GM18507 (cell line): ENCODE measurements around the gene APOL4.
"Not testable (repeated sequence)": the region's sequence is repeated elsewhere in the genome, so short reads cannot be mapped to it uniquely, and the experiment has no call there.

Source experiments
- DNase-seq: peaks from one replicate; pipeline ENCODE4 v3.0.0; 2011; ENCODE audit warnings: low read depth; ENCODE audit not compliant: insufficient read length; ENCODE audit errors: extremely low spot score
- FAIRE-seq: peaks from 2 replicates; lab custom pipeline; 2011; peaks lifted over from hg19 to GRCh38; lab: Jason Lieb, UNC

The APOL4 gene

DNA sequence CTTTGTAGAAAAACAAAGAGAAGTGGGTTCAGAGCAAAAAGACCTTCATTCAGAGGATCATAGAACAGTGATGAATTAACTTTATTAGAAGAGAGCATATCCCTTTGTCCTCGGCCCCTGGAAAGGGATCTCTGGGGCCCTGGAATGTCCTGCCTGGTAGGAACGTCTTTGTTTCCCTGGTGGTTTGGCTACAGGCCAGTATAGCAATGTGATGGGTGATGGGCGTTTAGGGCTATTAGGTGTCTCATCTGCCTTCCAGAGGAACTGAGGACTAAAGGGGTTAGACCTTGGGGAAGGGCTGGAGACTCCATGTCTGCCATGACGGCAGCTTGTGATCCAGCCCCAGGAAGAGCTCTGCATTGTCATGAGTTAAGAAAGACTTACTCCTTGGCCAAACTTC, 9.1 kb downstream of the APOL4 start:
- FAIRE-seq (no peak), DNase-seq (no peak)

DNA sequence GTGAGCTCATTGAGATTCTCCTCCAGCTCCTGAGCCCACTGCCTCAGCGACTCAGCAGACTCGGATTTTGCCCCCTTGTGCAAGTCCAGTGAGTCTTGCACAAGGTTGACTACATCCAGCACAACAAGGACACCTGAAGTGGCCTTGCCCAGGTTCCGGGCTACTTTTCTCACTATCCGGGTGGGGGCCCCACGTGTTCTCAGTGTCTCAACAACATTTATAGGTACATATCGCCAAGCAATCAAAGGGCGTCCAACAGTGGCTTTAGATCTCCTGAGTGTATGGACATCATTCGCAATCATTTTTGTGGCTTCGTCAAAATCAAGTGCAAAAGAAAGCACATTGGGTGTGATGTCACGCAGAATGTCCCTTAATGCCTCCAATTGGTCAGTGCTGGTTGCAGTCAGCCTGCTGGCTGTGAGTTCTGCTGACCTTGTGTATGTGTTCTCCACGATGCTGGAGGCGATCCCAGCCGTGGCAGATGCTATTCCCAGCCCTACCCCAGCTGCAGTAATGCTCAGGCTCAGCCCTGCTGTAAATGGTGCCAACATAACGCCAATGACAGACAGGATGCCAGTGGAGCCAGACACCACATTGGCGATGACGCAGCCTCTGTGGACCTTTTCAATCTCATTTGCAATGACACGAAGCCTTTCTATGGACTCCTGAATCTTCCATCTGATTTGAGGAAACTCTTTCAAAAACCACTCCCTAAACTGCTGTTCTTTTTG, 10.3 kb downstream of the APOL4 start:
- FAIRE-seq (no peak), DNase-seq (no peak)

DNA sequence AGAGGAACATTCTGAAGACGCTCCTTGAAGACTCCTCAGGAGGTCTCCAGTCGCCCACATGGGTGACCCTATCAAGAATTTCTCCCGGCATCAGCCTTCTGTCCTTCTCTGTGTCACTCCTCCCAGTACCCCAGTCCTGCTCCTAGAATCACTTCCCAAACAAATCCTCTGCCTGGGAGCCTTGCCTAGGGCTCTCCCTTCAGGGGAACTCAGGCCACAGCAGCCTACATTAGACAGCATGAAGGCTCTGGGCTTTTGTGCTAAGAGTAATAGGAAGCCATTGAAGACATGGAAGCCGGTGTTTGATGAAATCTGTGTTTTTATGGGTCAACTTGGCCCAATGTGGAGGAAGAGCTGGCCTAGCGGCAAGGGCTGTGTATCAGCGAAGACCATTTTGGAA, 13.7 kb downstream of the APOL4 start:
- not testable (repeated sequence) for DNase-seq, FAIRE-seq

DNA sequence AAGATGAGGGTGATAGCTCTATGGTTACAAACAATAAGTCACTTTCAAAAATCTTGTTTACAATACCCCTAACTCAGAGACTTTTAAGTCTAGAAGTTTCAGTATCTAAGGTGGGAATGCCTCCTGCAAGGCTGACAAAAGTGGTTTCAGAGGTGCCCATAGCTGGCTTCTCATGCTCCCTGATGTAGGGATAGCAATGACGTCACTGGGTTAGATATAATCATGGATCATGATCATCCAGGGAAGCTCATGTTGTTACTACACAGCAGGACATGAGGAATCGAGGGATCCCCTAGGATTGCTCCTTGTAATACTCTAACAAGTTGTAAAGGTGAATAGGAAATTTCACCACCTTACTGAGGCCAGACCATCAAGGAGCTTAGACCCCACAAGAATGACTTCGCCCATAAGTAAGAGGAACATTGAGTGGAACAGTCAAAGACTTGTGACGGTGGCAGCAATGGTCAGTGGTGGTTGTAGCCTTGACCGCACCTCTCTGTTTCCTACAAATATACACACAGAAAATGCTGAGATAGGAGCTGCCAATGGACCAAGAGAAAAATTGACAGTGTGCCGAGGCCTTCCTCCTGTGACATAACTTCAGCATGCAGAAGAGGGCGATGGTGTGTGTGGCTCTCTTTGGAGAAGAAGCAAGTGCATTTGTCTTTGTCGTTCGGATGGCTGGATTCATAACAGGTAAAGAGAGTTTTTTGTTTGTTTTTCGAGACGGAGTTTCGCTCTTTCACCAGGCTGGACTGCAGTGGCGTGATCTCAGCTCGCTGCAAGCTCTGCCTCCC, 15.6 kb downstream of the APOL4 start:
- DNase-seq (no peak), FAIRE-seq (no peak)

DNA sequence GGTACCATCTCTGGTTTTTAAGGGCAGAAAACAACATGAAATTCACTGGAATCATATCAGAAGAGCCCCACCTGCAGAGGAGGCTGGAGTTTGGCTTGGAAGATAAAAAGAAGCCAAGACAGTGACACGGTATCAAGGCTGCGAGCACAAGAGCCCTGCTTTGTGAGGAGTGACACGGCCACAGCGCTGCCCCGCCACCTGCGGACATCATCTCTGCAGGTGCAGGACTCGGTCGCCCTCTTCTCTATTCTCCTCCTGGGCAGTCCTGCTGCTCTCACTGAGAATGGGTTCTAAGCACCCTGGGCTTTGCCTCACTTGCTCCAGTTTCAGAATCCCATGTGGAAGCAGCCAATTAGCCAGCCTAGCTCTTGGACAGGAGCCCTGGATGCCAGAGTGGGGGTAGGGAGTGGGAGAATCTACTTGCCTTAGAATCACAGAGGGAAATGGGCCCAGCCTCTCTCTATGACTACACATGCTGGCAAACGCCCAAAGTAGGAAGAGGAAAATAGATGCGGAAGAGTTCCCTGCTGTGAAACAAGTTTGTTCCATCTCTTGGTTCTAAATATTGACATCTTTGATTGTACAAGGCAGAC, 17.1 kb downstream of the APOL4 start:
- FAIRE-seq (no peak), DNase-seq (no peak)

DNA sequence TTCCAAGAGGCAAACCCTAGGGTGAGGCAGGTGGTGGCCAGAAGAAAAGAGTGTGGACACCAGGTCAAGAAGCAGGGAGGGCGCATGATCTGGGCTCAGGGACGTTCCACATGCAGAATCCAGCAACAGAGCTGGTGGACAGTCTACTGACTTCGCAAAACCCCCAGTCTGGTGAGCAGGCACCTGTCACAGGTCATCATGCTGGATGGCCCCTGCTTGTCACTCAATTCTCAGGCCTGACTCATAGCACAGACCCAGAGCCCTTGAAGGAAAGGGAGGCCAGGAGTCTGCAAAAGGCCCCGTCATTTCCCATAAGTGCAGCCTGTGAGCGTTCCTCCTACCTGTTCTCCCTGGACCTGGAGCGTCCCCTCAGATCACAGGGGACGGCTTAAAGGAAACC, 18.2 kb downstream of the APOL4 start:
- FAIRE-seq (no peak), DNase-seq (no peak)

DNA sequence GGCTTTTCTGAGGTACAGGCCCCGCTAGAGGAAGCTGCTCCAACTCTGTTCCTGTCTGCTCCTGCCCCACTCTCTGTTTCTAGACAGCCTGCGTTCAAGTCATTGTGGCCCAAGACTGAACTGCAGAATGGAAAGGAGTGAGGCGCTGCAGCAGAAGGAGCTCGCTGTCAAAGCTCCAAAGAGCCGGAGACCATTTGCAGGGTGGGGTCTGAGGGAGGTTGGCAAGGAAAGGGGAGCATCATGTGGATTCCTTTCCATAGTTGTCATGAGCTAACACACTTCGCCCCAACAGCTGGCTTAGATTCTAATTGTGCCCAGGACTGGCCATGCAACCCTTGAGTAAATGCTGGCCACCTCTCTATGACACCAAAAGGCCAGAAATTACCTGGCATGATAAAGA, 18.8 kb downstream of the APOL4 start:
- no peak for FAIRE-seq
- DNase-seq: no peak

DNA sequence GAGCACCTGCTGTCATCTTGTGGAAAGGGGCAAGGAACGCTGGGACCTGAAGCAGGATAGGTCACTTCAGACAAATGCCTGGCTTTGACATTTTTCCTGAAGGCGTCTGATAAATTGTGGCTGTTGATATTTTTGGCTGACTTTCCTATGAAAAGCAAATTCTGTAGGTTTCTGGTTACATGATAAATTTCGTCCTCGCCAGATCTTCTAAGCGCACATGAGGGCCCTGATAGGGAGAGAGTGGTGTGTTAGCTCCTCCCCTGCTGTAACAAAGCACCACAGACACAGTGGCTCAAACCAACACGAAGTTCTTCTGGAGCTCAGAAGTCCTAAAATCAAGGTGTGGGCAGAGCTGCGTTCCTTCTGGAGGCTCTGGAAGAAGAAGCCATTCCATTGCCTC, 19.6 kb downstream of the APOL4 start:
- FAIRE-seq: no peak
- no peak for DNase-seq

DNA sequence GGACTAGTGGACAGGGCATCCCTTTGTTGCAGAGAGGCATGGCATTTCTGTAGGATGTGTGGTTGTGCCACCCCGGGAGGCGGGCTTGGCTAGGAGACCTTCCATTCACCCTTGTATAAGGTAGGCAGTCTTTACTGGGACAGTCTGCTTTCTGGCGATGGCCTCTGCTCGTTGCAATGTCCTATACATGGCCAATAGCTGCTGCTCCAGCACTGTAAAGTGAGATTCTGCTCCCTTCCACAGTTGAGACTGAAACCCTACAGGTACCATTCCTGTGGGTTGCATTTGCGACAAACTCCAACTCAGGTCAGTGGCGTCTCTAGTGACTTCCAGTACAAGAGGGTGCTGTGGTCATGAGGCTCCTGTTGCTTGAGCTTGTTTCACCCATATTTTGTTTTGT, 20.7 kb downstream of the APOL4 start:
- FAIRE-seq (no peak), DNase-seq (no peak)

DNA sequence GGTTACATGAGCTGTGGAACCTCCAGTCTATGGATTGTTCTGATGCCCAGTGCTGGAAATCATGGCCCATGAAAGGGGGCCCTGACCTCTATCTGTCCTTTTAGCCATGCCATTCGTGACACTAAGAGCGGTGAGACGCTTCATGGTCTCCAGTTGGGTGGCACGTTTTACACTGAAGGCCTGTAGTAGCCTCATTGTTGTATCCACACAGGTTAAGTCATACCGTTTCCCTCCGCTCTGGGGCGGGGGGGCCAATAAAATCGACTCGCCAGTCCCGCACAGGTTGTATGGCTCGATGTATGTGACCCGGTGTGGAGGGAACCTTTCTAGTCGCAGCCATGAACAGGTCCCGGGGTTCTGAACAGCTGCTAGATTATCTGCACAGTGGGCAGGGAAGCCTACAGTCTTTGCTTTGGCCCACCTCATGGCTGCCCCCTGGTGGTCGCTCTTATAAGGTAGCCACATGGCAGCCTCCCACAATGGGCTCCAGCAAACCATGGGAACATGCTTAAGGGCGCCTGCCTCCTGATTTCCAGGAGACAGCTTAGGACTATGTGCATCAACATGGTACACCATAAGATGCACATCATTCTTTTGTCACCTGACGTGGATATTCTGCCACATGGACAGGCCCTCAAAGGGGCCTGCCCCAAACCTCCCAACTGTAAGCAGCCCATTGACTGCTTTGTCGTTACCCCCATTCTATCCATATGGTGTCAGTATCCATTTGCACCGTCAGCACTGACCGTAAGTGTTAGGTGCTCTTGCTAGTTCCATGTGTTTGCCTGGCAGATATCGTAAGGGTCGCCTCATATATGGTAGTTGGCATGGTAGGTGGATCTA, 21.4 kb downstream of the APOL4 start:
- peak; percentile 76 for DNase-seq
- FAIRE-seq: peak; percentile 85

DNA sequence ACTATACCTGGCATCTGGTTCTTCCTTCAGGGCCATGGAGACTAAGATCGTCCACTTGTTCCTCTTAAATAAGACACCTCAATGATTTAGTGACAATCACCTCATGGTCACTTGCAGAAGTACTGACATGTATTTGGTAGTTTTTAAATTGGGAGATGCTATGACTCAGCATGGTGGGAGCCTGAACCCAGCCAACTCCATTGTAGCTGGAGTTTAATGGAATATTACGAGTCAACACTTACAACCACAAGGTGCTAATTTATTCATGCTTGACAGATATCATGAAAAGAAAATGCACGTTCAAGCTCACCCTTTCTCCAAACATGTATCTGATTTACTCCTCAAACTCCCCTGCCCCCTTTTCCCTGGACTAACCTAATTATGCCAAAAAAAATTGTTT, 24.4 kb downstream of the APOL4 start:
- DNase-seq: no peak
- no peak for FAIRE-seq

DNA sequence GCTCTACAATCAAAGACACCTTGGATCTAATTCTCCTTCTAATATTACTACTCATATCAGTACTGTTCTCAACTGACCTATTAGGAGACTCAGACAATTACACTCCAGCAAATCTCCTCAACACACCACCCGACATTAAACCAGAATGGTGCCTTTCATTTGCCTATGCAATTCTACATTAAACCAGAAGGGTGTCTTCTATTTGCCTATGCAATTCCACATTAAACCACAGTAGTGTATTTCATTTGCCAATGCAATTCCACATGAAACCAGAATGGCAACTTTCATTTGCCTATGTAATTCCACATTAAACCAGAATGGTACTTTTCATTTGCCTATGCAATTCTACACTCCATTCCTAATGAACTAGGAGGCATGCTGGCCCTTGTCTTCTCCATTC, 25.7 kb downstream of the APOL4 start:
- DNase-seq (no peak), FAIRE-seq (no peak)

DNA sequence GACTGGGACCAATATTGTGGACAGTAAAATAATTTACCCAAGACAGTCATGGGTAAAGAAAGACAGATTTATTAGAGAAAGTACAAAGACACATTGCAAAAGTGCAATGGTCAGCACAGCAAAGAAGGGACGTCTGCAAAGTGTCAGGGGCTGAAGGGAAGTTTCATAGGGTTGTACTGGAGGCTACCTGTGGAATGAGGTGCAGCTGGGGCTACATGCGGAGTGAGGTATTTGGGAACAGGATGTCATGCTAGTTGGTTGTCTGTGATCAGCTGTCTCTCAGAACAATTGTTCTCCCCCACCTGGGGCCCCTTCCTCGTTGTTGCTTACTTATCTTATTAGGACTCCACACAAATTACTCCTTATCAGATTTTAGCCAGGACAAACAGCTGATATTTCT, 29.7 kb downstream of the APOL4 start:
- FAIRE-seq (no peak), DNase-seq (no peak)

DNA sequence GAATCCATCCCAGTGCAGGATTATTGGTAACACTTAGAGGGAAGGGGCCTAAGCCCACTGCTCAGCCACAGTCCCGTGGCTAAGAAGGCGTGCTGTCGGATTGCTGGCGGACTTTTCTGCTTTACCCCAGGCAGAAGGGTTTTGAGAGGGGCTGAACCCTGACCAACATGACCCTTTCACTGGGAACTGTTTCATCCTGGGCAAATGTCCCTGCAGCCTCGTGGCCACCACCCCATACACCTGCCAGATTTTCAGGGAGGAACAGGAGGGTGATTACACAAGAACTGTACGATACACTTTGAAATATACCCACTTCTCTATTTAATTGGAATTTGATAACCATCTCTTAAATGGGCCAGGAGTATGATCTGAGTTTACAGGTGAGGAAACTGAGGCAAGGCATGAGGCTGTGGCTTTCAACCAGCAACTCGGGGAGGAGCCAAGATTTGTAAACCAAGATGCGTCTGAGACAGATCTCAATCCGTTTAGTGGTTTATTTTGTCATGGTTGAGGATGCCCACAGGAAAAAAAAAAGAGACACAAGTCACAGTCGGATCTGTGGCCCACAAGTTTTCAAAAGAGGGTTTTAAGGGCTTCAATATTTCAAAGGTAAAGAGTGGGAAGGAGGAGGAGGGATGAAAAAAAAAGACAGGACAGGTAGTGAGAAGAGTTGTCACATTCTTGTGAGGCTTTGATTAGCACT, 34.9 kb downstream of the APOL4 start:
- DNase-seq: no peak
- no peak for FAIRE-seq

DNA sequence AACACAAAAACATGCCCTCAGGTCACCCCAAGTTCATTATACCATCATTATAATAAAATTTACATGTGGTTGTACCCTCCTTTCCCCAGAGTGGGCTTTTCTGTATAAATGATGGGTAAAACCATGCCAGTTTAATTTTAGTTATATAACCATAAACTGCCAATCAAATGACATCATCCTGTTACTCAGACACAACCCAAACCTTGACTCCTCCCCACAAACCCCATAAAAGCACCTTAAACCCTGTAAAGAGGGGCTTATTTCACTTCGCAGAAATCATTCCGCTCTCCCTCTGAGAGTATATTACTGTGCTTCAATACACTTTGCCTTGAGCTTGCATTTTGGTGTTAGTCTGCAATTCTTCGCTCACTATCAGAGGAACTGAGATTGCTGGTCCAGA, 35.5 kb downstream of the APOL4 start:
- DNase-seq (no peak), FAIRE-seq (no peak)

DNA sequence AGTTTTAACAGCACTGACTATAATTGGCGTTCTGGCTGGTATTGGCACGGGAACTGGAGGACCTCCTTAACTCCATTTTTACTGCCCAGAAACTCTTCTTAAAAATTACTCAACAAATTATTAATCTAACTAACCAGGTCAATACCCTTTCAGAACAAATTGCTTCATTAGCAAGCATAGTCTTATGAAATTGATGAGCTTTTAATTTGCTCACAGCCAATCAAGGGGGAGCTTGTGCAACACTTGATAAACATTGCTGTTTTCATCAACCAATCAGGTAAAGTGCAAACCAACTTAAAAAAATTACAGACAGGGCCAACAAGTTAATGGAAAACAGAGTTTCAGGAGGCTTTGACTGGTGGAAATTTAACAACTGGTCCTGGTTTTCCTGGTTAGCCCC, 36.5 kb downstream of the APOL4 start:
- DNase-seq: no peak
- FAIRE-seq: peak; percentile 31

DNA sequence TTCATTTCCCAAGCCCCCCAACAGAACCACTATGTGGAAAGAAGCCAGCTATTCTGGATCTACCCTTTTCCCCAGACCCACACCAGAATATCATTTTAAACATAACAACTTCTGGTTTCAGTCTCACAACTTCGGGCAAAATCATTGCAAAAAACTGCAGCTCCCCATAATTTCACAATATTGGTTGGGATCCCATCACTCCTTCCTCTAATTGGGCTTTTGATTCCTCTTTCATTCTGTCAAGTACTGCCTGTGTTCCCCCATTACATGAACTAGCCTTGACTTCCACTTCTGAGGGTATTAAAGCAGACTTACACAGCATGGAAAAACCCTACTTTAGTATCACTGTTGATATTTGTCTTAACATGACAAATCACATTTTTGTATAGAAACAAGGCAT, 37.0 kb downstream of the APOL4 start:
- FAIRE-seq (peak; percentile 45), DNase-seq (no peak)

DNA sequence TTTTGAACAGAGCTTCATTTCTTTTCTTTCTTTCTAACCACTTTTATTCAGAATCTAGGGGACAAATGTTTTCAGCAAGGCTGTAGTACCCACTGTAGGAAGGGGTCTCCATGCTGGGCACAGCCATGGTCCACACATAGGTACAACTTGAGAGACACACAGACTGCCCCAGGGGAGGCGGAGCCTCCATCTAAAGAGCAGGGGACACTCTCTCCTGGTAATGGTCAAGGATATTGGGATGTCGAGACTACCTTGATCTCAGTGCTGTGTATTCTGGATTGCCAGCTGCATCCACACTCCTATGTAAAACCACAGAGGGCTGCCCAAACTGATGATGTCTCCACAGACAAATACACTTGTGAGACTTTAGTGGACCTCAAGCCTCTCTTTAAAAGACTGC, 38.1 kb downstream of the APOL4 start:
- DNase-seq (no peak), FAIRE-seq (no peak)
